Gastroesophageal sphincter (tissue), 3 donors: Measurements from ENCODE around the gene LDLRAP1.

Source experiments
- CTCF ChIP-seq, 4 experiments: fragments of 200-600 bp in 2 of 4; fragments of 450-650 bp in 2 of 4; sonication (generic) in 1 of 4; IDR thresholded peaks; one replicate each; pipeline ENCODE4 v1.5.1; 2017 to 2019; ENCODE audit warnings: antibody characterized with exemption in 4 of 4, mild to moderate bottlenecking in 2 of 4, moderate library complexity in 2 of 4
- EP300 ChIP-seq: sonication (generic); formaldehyde crosslinking; IDR thresholded peaks from one replicate; pipeline ENCODE4 v1.6.1; 2017; ENCODE audit warnings: antibody characterized with exemption, mild to moderate bottlenecking
- POLR2A ChIP-seq, 2 donors: fragments of 450-650 bp; IDR thresholded peaks; one replicate each; pipeline ENCODE4 v1.6.1; 2017; ENCODE audit warnings: antibody characterized with exemption in 2 of 2, mild to moderate bottlenecking in 2 of 2, moderate library complexity in 1 of 2
- POLR2AphosphoS5 ChIP-seq: sonication (generic); formaldehyde crosslinking; IDR thresholded peaks from one replicate; pipeline ENCODE4 v1.6.1; 2017; ENCODE audit warnings: antibody characterized with exemption

- TF ChIP-seq CTCF (IDR thresholded peaks at IDR 0.05) (peak in 3 of 4 experiments; percentile 61 to 65 (median 64)), POLR2A (IDR thresholded peaks at IDR 0.05) (no peak), POLR2AphosphoS5 (no peak), EP300 (no peak)
Observed at GRCh38 chr1:25572708-25573590, 29.5 kb downstream of the LDLRAP1 start.
